HG02763 (cell line): ENCODE data around the gene FAT1.

Experiments used
- ATAC-seq: cut with Tn5 transposase; IDR thresholded peaks from one replicate; pipeline ENCODE4 v1.9.1; 2021; ENCODE audit warnings: mild to moderate bottlenecking, moderate library complexity; ENCODE audit not compliant: unreplicated experiment

FAT1 gene

DNA sequence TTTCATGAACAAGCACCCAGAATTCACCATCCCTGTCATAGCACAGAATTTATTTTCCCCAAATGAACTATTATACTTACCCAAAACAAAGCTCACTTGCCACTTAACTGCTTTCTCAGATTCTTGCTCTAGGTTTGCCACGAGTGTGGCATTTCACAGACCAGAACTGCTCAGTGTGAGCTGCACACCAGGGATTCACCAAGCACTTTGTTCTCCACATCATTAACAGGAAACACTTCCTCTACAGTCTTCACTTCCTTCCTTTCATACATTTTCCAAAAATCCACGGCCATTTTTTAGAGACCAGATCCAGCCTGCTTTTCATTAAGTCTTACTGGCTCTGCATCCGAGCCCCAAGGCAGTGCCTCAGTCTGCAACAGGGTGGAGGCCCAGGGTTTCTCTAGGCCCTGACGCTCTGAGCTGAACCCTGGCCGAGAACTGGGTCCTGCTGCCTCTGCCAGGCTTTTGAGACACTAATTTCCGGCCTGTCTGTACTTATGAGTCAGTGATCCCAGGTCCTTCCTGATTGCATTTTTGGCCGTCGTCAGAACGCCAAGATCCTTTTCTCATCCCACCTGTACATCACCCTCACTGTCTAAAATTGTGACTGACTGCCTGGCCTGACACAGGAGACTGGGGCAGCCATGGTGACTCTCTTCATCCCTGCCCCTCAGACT, 100.7 kb downstream of the FAT1 start:
- ATAC-seq, result no peak

DNA sequence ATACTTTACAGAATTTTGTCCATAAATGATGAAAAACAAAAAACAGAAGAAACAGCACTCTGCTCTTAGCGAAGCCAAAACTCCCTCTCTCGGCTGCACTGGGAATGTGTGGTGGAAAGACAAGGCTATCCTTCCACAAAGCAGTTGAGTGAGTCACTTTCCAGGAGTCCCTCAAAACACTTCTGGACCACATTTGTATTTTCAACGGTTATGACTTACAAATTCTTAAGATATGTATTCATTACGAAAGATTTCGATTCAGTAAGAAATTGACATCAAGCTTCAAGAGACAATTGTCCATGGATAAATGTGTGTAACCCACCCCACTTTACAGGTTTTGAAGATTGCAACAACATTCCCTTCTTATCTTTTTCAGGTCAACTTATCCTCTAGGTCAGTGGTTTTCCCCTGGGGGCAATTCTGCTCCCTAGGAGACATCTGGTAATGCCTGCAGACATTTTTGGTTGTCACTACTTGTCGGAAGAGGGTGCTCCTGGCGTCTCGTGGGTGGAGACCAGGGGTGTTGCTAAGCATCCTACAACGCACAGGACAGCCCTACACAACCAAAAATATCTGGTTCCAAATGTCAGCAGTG, 101.6 kb downstream of the FAT1 start:
- no peak for ATAC-seq

DNA sequence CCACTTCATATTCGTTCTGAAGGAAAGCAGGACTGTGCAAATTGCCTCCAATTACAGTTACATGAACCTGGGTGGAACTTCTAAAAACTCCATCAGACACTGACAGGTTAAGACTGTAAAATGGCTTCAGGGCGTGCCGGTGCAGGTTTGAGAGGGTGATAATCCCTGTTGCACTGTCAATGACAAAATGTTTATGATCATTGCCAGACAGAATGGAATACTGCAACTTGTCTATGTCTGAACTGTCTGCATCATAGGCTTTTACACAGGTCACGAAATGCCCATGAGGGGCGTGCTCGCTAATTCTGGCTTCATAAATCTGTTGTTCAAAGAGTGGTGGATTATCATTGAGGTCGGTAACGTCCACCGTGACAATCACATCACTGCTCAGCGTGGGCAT, 104.6 kb downstream of the FAT1 start:
- ATAC-seq, result no peak

DNA sequence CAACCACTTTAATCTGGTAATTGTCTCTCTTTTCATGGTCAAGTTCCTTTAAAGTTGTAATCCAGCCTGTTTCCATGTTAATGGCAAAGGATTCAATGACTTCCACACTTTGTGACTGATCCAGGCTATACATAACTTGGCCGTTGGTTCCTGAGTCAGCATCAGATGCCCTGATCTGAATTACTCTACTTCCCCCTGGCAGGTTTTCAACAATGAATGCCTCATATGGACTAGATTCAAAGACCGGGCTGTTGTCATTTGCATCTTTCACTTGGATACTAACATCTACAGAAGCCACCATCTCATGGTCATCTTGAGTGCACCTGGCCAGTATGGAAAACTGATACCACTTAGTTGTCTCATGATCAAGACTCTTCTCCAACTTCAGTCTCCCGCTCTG, 105.7 kb downstream of the FAT1 start:
- ATAC-seq, result no peak

DNA sequence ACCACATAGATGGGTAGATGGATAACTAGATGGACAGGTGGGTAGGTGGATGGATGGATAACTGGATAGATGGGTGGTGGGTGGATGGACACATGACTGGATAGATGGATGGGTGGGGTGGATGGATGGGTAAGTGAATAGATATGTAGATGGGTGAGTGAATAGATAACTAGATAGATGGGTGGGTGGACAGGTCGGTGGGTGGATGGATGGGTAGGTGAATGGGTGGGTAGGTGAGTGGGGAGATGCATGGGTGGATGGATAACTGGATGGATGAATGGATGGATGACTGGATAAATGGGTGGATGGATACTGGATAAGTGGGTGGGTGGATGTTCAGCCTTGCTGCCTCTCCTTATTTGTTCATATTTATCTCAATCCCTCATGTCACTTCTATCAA, 116.2 kb downstream of the FAT1 start:
- no peak for ATAC-seq

DNA sequence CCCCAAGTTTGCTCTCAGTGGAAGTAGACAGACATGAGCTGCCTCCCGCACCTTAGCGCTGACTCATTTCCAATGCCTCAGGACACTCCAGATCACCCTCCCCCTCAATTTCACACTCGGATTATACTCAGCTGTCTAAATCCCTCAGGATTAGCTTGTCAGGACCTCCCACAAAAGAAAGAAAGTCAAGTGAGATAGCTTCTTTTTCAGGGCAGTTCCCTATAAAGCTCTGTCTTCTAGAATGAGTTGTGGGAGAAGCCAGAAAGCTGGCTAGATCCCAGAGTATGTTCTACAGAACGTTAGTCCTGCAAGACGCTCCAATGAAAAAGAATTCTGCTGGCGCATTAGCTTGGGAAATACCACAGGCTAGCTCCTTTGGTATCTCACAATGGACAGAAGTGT, 117.1 kb downstream of the FAT1 start:
- no peak for ATAC-seq

DNA sequence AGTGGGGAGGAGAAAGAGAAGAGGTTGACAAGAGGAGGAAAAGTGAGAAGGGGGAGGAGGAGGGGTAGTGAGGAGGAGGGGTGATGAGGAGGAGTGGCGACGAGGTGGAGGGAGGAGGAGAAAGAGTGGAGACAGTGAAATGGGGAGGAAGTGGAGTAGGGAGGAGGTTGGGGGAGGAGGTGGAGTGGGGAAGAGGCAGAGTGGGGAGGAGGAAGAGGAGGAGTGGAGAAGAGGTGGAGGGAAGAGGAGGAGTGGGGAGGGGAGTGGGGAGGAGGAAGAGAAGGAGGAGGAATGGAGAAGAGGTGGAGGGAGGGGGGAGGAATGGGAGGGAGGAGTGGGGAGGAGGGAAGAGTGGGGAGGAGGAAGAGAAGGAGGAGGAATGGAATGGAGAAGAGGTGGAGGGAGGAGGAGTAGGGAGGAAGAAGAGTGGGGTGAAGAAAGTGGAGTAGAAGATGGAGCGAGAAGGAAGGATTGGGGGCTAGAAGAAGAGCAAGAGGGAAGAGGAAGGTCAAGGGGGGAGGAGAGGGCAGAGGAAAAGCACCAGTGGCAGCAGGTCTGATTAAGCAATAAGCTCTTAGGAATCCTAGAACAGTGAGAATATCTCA, 118.3 kb downstream of the FAT1 start:
- no peak for ATAC-seq

DNA sequence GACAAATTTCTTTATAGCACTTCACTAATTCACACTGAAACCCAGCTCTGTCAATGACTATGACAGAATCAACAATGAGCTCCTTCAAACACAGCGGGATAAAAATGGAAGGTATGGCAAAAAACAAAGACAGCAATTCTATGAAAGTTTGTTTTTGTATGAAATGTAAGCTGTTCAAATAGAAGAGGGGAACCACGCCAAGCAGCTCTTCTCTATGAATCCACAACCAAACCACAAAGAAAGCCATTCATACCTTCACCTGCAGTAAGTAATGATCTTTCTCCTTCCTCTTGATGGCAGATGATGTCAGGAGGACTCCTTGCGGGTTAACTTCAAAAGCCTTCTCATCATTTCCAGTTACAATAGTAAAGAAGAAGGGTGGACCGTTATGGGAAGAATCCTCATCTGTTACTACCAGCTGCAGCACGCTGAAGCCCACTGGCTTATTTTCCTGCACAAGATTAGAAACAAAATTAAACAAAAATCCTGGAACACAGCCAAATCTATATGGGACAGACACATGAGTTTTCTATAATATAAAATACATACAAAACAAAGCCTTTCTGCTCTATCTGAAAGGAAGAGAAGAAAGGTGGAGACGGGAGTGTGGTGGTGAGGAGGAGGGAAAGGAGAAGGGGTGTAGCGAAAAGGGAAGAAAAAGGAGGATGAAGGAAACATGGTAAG, 119.4 kb downstream of the FAT1 start:
- no peak for ATAC-seq

DNA sequence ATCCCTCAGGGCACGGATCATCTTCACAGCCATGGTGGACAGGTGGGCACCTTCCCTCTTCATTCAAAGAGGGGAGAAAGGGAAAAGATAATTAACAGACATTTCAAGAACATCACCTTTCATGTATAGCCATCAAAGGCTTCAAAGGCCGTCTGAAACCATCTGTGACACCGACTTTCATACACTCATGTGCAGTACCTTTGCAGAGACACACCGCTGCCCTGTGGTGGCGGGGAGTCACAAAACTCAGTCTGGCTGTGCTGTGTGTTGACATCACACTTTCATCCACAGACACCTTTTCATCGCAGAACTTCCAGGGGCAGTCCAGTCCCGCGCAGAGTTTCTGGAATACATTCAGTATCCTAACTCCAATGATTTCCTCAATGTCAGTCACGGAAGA, 120.7 kb downstream of the FAT1 start:
- ATAC-seq, result no peak

DNA sequence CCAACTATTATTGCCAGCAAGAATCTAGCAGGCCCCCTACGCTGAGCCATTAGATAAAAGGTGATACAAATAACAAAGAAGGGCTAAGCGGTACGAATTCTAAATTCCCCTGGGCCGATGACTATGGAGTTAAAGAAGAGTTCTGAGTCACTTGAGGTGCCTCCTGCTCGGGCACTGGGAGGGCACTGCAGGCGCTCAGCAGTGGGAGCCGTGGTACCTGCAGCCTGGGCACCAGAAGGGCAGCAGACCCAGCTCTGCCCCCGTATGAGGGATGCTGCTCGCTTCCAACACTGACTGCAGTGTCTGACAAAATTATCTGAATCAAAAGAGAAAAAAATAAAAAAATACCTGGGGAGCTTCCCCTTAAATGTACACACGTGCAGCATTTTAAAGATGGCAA, 124.2 kb downstream of the FAT1 start:
- no peak for ATAC-seq

DNA sequence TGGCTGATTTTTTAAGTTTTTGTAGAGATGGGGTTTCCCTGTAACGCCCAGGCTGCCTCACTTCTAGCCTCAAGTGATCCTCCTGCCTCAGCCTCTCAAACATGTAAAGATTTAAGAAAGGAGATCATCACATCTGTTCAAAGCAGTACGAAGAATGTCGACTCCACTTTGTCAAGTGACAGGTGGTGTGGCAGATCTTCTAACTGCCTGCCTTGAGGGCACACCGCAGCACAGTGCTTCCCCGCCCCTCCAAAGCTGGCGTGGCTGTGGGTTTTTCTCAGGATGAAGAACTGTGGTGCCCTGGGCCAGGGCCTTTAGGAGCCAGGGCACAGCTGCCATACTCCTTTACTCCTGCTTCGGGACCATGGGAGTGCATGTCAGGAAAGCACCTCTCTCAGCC, 125.0 kb downstream of the FAT1 start:
- no peak for ATAC-seq

DNA sequence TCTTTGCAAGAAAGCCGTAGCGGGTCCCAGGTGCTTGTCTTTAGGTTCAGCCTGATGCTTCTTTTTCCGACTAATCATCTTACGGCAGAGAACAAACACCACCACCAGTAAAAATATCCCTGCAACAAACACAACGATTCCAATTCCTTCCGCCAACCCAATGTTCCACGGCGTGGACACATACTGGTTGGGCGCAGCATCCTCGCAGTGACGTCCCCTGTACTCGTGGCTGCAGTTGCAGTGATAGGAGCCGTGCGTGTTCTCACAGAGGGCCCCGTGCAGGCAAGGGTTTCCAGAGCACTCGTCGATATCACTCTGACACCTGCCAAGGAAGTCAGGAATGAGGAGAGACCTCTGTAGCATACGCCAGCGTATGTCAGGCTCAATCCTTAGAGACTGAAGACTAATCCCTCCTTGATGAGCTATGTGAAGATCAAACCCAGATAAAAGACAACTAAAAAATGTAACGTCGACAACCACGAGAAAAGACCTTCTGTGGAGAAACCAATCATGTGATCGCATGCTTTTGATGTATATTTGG, 126.7 kb downstream of the FAT1 start:
- ATAC-seq, result no peak

DNA sequence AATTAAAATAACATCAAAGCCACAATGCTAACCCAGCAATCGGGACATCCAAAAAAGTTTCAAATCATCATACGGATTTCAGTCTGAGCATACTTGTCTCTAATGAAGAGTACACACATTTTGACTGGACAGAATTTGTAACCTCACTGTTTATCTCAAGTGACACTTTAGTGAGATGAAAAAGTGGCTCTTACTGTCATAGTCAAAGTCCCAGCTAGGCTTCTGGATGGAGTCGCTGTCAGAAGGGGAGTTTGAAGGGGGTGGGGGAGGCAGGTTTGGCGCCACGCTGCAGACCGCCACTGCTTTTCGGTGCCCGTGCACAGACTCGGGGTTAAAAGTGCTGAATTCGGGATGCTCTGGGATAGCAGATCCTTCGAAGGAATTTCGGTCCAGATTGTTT, 127.3 kb downstream of the FAT1 start:
- no peak for ATAC-seq

DNA sequence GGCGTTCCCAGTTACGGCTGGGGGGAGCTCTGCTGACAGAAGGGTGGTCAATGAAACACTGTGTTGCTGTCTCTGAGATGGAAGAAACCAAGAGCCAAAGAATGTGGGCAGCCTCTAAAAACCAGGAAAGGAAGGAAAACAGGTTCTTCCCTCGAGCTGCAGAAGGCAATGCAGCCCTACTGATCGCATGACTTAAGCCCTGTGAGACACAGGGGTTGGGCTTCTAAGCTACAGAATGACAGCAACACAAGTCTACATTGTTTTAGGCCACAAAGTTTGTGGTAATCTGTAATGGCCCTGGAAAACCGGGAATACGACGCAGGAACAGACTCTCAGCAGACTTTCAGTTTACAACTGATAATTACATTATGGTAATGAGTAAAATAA, 130.1 kb downstream of the FAT1 start:
- ATAC-seq, result no peak

DNA sequence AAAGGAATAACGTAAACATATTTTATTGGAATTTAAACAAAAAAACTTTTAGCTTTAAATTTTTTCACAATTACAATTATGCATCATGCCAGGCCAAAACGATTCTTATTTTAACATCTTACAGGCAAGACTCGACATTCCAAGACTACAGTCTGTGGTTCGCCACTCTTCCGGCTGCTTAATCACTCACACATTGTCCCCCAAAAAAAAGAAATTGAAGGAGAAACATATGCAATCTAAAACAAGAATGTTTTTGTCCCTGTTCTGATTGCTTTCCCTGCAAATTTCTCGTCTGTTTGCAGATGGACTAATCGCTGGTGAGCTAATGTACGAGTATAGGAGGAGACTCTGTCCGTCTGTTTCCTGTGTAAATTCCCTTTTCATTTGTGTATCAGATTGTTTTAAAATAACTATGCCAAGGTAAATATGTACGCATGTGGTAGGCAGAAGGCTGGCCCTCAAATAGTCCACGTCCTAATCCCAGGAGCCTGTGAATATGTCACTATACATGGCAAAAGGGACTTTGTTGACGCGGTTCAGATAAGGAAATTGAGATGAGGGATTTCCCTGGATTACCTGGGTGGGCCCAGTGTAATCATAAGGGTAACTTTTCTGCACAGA, 130.6 kb downstream of the FAT1 start:
- no peak for ATAC-seq

DNA sequence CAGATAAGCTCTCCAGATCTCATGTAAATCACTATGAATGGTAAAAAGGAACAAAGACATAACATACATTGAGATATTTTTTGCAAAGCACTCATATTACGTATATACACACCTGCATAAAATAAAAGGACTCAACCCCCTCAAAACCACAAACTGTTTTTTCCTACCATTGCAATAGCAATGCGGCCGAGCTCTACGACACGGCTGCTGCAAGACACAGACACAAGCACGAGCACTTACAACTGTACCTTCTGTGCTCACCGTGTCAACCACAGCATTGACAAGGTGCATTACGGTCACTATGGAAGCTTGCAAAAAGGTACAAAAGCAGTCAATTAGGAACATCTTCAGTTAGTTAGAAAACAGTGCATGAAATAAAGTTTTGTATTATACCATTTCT, 131.2 kb downstream of the FAT1 start:
- ATAC-seq, result no peak

DNA sequence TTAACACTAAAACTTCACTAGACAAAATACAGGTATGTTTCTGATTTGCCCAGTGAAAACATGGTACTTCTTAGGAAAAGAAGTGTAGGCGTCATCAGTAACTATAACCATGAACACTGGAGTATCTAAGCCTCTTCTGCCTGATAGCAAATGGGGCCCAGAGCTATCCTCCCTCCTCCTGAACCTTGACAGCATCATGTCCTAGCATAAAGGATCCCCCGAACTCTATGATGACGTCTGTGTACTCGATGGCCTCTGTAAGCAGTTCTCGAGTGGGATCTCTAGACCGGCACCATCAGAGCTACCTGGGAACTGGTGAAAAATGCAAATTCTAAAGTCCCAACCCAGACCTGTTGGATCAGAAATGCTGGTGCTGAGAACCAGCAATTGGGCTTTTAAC, 132.0 kb downstream of the FAT1 start:
- ATAC-seq, result no peak

DNA sequence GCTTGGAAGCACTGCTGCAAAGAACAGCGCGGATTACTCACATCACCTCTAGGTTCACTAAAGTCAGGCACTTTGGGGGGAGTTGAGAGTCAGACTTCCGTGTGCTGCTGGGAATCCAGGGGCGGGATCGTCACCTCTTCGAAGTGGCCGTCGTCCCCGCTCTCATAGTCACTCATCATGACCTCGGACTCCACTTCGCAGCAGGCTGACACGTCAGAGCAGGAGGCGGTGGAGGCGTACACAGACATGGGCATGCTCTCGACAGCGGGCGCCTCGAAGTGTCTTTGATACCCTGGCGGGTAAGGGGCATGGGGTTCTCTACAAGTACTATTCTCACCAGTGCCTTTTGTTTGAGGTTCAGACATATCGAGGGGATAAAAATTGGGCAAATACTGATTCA, 135.2 kb downstream of the FAT1 start:
- no peak for ATAC-seq

DNA sequence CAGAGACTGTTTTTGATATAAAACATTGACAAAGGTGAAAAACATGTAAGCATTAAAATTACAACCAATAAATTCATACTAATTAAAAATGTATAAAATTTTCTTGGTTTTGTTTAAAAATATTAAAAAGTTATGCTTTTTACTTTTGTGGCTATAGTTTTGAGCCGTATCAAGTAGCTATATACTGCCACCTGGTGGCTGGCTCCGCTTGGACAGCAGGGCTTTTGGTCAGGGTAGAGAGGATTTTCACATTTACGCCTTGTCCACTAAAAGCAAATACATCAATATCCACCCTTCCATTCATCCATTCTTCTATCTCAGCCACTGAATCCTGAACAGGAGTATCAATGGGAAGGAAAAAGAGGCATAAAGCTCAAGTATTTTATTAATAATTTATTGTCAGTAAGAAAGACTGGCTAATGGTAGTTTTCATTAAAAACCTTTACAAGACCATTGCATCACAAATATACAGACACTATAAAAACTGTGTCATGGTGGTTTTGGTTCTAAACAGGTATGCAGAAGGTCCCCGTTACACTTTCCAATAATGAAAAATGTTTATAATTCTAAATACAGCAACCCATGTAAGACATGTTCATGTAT, 136.1 kb downstream of the FAT1 start:
- no peak for ATAC-seq

DNA sequence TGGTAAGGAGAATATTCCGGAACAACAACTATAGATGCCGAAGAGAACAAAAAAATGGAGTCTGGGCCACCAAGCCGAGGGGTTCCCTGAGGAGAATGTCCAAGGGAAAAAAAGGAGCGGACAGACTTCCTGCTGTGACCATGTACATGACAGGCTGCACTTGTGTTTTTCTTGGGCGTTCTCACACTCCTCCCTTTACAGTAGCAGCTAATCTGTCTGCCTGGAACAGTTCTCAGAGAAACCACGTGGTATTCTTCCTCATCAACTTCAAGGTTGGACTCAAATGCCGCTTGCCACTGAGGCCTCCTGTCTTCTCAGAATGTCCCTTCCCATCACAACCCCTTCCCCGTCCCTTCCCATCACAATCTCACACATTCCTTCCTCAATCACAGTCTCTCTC, 137.5 kb downstream of the FAT1 start:
- ATAC-seq, result no peak

DNA sequence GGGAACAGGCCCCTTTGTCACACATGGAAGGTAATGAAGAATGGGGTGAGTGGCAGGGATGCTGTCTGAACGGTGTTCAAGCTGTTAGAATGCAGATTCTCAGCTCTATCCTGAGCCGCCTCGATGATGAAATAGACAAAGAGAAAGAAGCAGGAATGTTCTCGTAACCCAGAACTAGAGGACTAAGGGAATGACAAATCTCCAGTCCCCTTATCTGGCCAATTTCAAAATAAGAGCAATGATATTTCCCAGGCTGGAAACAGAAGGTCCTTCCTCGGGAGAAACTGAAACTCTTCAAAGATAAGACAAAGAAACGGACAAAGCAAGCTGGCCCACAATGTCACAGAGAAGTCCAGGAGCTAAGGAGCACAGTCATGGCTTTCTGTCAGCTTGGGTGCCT, 138.7 kb downstream of the FAT1 start:
- no peak for ATAC-seq
